LHCN-M2 (cell line): ENCODE results near the gene NDC80. TPM values are rescaled to one million over a fixed set of nuclear protein-coding genes. Genes with fewer than 3 reads are reported as not detected.
"Not testable (repeated sequence)": the region's sequence is repeated elsewhere in the genome, so short reads cannot be mapped to it uniquely, and the experiment has no call there.

Source experiments
- DNase-seq: peaks from one replicate; pipeline ENCODE4 v3.0.0-alpha.2; 2012; ENCODE audit warnings: low read depth
- total RNA-seq: library from RNA; depleted of rRNA; stranded (reverse); fragments of >200 nt; gene quantifications from 2 replicates; pipeline ENCODE4 v1.2.3, GENCODE V29; 2014

NDC80 gene
- total RNA-seq, 1 experiment from 2014 or later, result 90.8 TPM

- no peak for DNase-seq
Measured at GRCh38 chr18:2625217-2625616, 53.9 kb downstream of the NDC80 start.

- peak; percentile 39 for DNase-seq
Measured at GRCh38 chr18:2627821-2628276, 56.5 kb downstream of the NDC80 start.

GRCh38 chr18:2629003-2629402 is 57.6 kb downstream of the NDC80 start:
- no peak for DNase-seq

- no peak for DNase-seq
Measured at GRCh38 chr18:2635586-2635985, 64.2 kb downstream of the NDC80 start.

- DNase-seq, result no peak
Measured at GRCh38 chr18:2636126-2636631, 64.8 kb downstream of the NDC80 start.

- no peak for DNase-seq
Measured at GRCh38 chr18:2641638-2642037, 70.3 kb downstream of the NDC80 start.

GRCh38 chr18:2642771-2643170 is 71.4 kb downstream of the NDC80 start:
- DNase-seq, result no peak

GRCh38 chr18:2644535-2644934 is 73.2 kb downstream of the NDC80 start:
- no peak for DNase-seq

GRCh38 chr18:2651981-2652380 is 80.6 kb downstream of the NDC80 start:
- no peak for DNase-seq

- DNase-seq, result no peak
Measured at GRCh38 chr18:2653467-2653866, 82.1 kb downstream of the NDC80 start.

- no peak for DNase-seq
Measured at GRCh38 chr18:2654169-2654927, 83.0 kb downstream of the NDC80 start.

- DNase-seq, result no peak
Measured at GRCh38 chr18:2654928-2655177, 83.5 kb downstream of the NDC80 start.

GRCh38 chr18:2655178-2655953 is 84.0 kb downstream of the NDC80 start, which contains the start of gene SMCHD1:
SMCHD1 (plus strand) TSS chr18:2655726; CDS start chr18:2656076, 350 bp downstream.
- DNase-seq, result peak; percentile 72

- DNase-seq, result no peak
Measured at GRCh38 chr18:2655954-2656236, 84.5 kb downstream of the NDC80 start.

- DNase-seq, result peak; percentile 31
Measured at GRCh38 chr18:2656237-2656980, 85.1 kb downstream of the NDC80 start.

- DNase-seq, result peak; percentile 4
Measured at GRCh38 chr18:2656981-2657512, 85.7 kb downstream of the NDC80 start.

GRCh38 chr18:2657788-2658458 is 86.6 kb downstream of the NDC80 start:
- DNase-seq, result peak; percentile 74

GRCh38 chr18:2660849-2661248 is 89.5 kb downstream of the NDC80 start:
- DNase-seq, result not testable (repeated sequence)

- DNase-seq, result not testable (repeated sequence)
Measured at GRCh38 chr18:2662288-2662687, 90.9 kb downstream of the NDC80 start.

- no peak for DNase-seq
Measured at GRCh38 chr18:2662990-2663389, 91.6 kb downstream of the NDC80 start.
